Measurements from ENCODE around the gene ADAM8. TPM values are rescaled to one million over a fixed set of nuclear protein-coding genes. Genes with fewer than 3 reads are reported as not detected.
"Not testable (repeated sequence)": the region's sequence is repeated elsewhere in the genome, so short reads cannot be mapped to it uniquely, and the experiment has no call there.

Gene ADAM8
- total RNA-seq, 1 experiment from 2014 or later = 4.2 TPM

DNA sequence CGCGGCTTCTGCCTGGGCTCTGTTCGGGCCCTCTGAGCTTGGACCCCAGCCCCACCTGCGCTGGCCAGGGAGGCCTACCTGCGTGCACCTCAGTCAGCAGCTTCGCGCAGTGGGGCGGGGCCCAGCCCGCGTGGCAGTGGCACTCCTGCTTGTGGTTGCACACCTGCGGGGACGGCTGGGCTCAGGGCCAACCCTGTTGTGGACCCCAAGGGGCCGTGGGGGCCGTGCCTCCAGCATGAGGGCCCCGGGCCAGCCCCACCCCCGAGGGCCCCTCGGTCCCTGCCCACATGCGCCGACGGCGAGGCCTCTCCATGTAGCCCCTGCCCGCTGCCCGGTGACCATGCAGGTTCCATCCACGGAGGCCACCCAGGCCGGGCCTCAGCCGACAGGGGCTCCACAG, 7.3 kb downstream of the ADAM8 start:
- DNase-seq (ENCODE audit: low read depth) = no peak

DNA sequence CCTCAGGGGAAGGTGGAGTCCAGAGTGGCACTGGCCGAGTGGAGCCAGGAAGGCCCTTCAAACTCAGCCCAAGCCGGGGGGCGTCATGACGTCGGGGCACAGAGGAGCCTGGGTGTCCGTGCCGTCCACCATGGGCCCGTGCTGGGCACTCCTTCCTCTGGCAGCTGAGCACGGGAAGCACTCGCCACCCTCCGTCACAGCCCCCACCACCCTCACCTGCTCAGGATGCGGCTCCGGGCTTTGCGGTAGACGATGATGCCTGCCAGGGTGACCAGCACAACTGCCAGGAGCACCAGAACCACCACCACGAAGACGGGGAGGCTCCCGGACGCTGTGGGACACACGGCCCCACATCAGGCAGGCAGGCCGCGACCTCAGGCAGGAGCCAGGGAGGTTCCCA, 8.1 kb downstream of the ADAM8 start:
- DNase-seq (ENCODE audit: low read depth) = no peak

DNA sequence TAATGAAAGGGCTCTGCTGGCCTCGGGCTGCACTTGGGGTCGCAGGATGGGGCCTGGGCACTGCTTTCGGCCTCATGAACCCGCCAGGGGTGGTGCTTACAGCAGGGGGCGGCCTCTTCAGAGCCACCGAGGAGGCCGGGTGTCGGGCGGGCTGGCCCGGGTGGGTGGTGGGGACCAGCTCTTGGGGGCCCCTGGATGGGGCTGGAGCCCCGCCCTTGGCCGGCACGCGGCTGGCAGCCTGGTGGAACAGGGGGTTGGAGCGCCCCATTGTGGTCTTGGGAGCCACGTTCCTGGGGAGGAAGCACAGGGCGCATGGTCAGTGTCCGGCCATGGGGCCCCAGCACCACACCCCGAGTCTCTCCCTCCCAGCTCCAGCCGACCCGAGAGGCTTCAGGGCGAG, 8.8 kb downstream of the ADAM8 start:
- no peak for DNase-seq (ENCODE audit: low read depth)

DNA sequence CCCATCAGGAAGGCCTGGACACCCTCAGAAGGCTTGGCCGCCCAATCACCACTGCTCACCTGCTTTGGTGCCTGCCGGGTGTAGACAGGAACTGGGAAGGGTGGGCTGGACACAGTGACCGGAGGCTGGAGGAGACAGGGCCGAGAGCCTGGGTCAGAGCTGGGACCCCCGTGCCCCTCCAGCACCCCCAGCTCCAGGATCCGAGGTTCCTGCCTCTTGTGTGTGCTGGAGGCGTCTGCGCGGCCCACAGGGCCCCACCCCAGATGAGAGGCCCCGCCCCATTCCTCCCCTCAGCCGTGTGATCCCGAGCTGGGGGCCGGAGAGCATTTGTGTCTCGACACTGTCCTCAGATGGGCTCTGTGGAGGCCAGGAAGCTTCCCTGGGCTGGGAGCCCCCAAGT, 9.4 kb downstream of the ADAM8 start:
- no peak for DNase-seq (ENCODE audit: low read depth)

DNA sequence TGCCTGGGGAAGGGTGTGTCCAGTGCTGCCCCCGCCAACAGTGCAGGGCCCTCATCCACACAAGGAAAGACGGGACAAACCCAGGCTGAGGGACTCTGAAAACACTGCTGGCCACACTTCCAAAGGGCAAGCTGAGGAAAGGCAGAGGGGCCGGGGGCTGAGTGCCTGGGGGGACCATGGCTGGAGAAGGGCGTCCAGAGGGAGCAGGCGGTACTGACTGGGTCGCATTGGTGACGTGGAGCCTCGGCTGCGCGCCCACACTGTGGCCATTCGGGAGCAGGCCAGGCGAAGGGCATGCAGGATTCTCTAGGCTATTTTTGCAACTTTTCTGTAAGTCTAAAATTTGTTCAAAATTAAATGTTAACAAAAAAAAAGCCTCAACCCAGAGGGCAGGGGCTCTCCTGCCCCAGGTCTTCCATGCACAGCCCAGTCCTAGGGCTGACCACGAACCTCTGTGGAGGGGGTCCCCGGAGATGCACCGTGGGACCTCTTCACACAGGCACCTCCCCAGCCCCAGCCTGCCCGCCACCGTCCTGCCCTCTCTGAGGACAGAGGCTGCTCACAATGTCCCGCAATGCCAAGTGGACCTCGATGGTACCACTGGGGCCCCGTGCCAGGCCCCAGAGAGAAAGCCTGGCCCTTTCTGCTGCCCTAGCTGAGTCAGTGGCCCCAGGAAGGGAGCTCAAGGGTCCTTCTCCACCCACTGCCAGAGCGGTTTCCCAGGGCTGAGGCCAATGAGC, 10.4 kb downstream of the ADAM8 start:
- no peak for DNase-seq (ENCODE audit: low read depth)

DNA sequence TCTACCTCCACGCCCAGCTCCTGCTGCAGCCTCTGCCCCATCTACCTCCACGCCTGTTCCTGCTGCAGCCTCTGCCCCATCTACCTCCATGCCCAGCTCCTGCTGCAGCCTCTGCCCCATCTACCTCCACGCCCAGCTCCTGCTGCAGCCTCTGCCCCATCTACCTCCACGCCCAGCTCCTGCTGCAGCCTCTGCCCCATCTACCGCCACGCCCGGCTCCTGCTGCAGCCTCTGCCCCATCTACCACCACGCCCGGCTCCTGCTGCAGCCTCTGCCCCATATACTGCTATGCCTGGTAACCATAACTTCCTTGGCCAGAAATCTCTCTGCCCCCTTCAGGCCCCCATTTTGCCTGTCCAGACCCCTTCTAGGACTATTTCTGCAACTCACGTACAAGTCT, 11.6 kb downstream of the ADAM8 start:
- DNase-seq (ENCODE audit: low read depth) = not testable (repeated sequence)

DNA sequence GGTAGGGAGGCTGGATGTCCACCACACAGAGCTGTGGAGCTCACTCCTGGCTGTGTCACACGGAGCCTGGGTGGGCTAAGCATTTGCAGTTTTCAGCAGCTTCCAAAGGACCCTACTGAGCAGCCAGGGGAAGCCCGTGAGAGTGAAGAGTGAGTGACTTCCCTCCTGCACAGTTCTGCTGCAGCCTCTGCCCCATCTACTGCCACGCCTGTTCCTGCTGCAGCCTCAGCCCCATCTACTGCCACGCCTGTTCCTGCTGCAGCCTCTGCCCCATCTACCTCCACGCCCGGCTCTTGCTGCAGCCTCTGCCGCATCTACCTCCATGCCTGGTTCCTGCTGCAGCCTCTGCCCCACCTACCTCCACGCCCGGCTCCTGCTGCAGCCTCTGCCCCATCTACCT, 12.2 kb downstream of the ADAM8 start:
- no peak for DNase-seq (ENCODE audit: low read depth)

DNA sequence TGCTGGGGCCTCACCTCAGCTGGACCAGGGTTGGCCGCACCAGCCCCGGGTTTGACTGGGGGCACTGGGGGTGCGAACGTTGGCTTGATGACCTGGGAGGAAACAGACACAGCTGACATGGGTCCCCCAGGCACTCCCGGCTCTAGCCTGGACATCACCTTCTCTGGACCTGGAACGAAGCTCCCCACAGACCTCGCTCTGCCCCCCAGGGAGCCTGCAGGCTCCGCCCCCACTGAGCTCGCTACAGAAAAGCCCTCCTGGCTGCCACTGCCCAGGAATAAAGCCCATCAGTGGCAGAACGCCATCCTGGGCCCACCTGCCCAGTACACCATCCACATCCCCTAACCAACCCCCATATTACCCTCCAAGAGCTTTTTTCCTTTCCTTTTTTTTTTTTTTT, 13.0 kb downstream of the ADAM8 start:
- no peak for DNase-seq (ENCODE audit: low read depth)

DNA sequence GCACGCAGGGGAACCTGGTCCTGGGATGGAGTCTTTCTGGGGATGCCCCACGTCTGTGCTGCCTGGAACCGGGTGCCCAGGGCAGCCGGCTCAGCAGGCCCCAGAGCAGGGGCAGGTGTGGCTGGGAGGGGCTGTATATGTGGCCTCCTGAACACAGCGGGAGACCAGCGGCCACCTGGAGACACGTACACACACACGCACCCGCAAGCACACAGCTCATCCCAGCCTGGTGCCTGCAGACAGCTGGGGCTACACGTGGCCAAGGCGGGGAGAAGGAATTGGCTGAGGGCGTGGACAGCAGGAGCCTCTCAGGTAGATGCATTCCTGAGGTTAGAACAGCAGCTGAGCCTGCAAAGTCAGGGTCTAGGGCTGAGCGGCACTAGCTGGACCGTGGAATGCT, 14.0 kb downstream of the ADAM8 start:
- no peak for DNase-seq (ENCODE audit: low read depth)

DNA sequence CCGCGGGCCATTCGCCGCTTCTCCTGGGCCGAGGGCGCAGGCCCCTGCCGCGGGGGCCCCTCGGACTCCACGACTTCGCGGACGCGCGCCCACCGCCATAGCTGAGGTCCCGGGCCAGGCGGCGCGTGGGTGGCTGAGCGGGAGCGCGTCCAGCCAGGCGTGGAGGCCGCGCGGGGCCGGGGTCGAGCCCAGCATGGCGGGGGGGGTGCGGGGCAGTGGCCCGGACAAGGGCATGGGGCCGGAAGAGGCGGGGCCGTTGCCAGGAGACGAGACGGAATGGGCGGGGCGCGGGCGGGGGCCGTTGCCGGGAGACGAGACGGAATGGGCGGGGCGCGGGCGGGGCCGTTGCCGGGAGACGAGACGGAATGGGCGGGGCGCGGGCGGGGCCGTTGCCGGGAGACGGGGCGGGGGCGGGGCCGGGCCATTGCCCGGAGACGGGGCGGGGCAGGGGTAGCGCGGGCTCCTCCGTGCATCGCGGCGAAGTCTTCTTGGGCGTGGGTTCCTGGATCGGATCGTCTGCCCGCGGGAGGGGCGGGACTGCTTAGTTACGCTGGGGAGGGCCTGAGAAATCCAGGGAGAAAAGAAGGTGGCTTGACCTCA, 14.8 kb downstream of the ADAM8 start:
- DNase-seq (ENCODE audit: low read depth) = no peak

DNA sequence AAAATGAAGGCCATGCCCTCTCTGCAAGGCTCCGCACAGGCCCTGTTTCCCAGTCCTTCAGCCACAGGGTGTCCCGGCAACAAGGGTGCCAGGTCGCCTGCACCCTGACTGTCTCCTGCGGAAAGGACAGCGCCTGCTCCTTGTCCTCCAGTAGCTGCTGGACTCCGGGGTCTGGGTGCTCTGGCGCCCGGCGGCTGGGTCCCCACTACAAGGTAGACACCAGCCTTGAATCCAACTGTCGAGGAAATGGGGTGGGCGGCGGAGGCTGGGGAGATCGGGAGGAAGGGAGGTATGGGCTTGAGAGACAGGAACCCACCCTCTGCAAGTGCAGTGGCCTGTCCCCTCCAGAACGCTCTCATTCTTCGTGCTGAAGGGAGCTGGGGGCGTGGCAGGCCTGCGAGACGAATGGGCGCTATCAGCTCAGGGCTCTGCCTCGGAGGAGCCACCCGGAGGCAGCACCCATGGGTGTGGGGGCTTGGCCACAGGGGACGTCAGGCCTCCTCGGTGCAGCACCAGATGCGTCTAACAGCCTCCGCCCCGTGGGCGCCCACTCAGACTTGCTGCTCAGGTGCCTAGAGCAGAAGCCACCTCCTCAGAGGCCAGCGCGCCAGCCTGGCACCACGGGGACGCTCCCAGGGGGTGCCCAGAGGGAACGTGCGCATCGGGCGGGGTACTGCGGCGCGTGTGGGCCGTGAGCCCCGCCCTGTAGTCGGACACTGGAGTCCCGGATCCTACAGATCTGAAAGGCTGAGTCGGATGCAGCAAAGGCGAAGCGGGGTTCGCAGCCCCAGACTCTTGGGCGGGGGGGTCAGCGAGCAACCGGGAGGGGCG, 15.6 kb downstream of the ADAM8 start:
- DNase-seq (ENCODE audit: low read depth) = peak; percentile 32

DNA sequence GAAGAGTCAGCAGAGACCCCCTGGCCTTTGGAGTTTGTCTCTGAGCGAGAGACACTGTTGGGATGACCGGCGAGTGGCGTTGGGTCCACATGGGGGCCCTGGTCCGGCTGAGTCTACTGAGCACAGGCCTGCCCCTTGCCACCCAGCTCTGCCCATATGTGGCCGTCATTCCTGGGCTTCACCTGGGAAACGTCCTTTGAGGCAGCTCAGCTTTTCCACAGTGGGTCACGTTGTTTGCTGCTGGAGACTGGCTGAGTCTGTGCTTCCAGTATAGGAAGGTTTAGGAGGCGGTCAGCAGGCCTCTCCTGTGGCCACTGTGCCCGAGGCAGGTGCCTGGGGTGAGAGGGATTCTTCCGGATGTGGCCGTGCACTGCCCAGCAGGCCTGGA, 17.1 kb downstream of the ADAM8 start:
- DNase-seq (ENCODE audit: low read depth) = no peak

DNA sequence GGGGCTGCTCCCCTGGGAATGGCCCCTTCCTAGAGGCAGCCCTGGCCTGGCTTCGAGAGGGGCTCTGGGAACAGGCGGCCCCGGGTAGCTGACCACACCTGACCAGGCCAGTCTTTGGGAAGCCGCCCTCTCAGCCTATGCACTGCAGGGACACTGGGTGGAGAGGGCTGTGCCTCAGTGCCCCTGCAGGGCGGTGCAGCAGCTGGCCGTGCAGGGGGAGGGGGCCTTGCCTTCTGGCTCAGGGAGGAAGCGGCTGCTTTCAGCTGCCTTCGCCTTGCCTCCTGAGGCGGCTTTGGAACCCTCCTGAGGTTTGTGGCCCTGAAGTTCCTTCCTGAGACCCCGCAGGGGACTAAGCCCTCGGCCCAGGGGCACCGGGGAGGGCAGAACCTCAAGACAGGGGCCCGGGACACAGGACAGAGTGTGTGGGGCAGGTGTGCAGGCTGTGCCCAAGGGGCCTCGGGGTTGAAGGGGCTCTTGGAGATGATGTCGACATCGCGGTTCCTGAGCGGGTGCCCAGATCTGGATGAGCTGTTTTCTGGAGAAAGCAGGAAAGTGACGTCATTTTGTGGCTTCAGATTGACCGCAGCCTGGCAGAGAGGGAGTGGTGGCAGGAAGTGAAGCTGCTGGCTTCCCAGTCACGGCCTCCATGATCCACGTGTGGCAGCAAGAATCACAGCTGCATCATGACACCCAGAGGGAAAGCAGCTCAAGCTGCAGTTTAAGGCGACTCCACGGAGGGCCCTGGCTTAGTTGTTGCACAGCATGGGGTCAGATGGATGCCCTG, 17.7 kb downstream of the ADAM8 start:
- DNase-seq (ENCODE audit: low read depth) = peak; percentile 100

DNA sequence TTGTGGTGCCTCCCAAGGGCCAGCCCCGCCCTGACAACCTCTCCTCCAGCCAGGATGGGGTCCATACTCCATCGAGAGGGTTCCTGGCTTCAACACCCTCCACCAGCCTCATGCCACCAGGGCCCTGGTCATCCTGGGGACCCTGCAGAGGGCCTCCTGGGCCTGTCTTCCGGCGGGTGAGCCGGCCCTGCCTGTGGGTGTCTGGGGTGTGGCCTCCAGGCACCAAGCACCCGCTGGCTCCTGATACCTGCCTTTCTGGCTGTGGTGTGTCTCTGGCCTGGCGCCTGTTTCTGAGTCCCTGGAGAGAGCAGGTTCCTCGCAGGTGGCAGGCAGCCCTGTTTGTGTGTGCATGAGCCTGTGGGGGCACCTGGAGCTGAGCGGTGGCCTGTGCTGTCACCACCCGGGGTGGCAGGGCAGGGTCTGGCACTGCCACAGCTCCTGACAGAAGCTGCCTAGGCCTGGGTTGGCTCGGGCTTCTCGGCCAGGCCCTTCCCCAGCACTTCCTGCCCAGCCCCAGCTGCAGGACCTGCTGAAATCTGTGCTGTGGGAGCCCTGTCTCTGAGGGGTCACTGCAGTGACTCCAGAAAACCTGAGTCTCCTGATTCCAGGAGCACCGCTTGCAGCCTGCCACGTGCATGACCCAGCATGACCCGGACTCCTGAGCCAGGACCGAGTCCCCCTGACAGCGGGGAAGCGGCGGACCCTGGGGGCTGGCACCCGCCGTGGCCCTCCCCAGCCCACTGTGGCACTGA, 18.4 kb downstream of the ADAM8 start:
- DNase-seq (ENCODE audit: low read depth) = peak; percentile 26

DNA sequence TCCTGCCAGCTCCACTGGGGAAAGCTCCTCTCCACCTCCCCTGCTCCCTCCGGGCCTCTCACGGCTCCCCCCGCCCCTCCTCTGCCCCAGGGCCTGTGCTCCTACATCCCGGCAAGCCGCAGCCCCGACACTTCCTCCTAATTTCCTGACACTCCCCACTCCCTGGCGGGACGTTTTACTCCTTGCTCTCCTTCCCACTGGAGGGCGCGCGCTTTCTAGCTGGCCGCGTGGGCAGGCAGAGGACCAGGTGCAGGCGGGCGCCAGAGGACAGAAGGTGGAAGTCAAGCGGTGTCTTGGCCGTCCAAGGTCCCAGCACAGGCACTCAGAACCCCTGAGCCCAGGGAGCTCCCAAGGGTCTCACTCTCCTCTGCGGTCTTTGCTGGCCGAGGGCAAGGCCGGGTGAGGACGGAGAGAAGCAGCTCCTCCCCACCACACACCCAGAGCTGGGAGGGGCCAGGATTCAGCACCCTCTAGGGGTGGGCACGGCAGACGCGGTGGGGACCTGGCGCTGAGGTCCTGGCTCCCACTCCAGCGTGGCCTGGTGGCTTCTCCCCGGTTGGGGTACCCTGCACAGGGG, 19.1 kb downstream of the ADAM8 start:
- no peak for DNase-seq (ENCODE audit: low read depth)

DNA sequence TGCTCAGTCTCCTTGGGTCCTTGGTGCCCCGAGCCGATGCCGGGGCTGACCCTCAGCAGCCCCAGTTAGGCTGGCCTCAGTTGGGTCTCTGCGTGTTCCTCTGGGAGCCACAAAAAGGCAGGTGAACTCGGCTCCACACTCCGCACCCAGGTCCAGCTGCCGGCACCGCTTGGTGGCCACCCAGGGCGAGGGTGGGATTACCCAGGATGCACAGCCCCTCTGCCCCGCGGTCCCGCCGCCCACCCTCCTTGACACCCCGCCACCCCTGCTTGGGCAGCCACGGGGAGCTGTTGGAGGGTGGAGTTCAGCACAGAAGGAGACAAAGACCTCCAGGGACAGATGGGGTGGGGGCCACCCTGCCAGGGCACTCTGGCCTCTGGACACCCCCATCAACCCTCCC, 21.3 kb downstream of the ADAM8 start:
- no peak for DNase-seq (ENCODE audit: low read depth)

DNA sequence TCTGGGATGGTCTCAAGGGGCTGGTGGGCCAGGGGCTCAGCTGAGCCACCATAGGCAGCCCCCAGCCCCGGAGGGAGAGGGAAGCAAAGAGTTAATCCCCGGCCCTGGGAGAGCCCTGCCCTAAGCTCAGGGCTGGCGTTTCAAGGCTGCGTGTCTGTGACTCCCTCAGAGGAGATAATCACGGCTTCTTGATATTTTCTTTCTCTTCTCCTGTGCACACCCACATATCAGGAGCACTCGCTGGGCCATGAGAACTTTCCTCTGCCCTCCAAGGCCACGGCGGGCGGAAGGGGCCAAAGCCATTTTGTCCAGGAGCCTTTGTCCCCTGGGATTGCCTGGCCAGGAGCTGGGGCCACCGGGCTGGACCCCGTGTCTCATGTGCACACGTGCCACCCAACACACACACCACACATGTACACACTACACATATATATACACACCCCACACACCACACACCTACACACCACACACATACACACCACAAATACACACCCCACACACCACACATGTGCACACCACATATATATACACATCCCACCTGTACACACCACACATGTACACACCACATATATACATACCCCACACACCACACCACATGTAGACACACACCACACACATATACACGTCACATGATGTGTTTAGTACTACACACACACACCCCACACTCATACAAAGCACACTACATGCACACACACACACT, 22.1 kb downstream of the ADAM8 start:
- no peak for DNase-seq (ENCODE audit: low read depth)

DNA sequence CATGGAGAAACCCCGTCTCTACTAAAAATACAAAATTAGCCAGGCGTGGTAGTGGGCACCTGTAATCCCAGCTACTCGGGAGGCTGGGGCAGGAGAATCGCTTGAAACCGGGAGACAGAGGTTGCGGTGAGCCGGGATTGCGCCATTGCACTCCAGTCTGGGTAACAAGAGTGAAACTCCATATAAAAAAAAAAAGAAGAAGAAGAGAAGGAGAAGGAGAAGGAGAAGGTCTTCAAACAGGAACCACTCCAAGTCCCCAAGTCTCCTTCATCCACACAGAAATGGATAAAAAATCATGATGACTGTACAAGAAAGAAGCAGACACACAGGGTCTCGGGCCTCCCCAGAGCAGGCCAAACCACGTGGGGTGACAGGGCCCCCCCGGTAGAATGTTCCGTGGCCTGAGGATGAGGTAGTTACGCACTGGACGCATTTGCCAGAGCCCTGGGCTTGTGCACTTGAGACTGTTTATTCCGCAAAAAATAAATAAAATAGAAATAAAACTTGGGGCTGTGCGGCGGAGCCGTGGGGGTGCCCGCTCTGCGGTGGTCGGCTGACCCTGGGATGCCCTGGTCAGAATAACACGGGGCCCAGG, 23.2 kb downstream of the ADAM8 start:
- no peak for DNase-seq (ENCODE audit: low read depth)

DNA sequence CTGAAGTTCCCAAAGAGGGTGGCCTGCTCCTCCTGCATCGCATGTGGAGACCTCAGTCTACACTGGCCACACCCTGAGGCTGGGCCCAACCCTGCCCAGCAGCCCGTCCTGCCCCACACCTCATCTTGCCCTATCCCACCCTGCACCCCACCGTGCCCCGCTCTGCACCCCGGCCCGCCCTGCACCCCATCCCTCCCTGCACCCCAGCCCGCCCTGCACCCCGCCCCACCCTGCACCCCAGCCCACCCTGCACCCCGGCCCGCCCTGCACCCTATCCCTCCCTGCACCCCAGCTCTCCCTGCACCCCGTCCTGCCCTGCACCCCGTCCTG, 24.5 kb downstream of the ADAM8 start:
- no peak for DNase-seq (ENCODE audit: low read depth)

All from HT1080 (cell line).